Colonic mucosa (tissue), 4 donors: ENCODE results near the gene SLC9A9. TPM values are rescaled to one million over a fixed set of nuclear protein-coding genes. Genes with fewer than 3 reads are reported as not detected.

ENCODE experiments used
- DNase-seq: peaks from one replicate; pipeline ENCODE4 v3.0.0-alpha.2; 2020
- H3K27ac ChIP-seq: fragments of 200-600 bp; one replicate; pipeline ENCODE4 v1.8.0; 2021
- H3K27me3 ChIP-seq: fragments of 200-600 bp; one replicate; pipeline ENCODE4 v1.8.0; 2021
- H3K36me3 ChIP-seq: fragments of 200-600 bp; one replicate; pipeline ENCODE4 v1.8.0; 2021
- H3K4me1 ChIP-seq: fragments of 200-600 bp; one replicate; pipeline ENCODE4 v1.8.0; 2021; ENCODE audit warnings: mild to moderate bottlenecking
- H3K4me3 ChIP-seq: fragments of 200-600 bp; one replicate; pipeline ENCODE4 v1.8.0; 2021
- H3K9ac ChIP-seq, 2 donors: one replicate each; pipeline ENCODE4 v1.7.0; 2013; ENCODE audit warnings: control low read depth in 2 of 2, low read depth in 2 of 2, low read length in 2 of 2
- H3K9me3 ChIP-seq: fragments of 200-600 bp; one replicate; pipeline ENCODE4 v1.8.0; 2021
- intact Hi-C: fragments of 100-400 bp; cut with DNase I; formaldehyde crosslinking; loops from one replicate; pipeline ENCODE4 v1.14.1; 2022
- total RNA-seq, 2 donors: library from RNA; stranded (reverse); fragmentation: NEBNext Ultra II Directional in 1 of 2; extraction: Animal tissue kit (Norgen Biotek cat#: 25700) in 1 of 2; gene quantifications; one replicate each; pipeline ENCODE4 v1.2.1, GENCODE V29; 2021
- TF ChIP-seq, protein P1 (sequence below): fragments of 200-600 bp; IDR thresholded peaks from one replicate; pipeline ENCODE4 v1.8.0; 2022; ENCODE audit warnings: antibody characterized with exemption, mild to moderate bottlenecking
- donor health status: healthy.
- donor health status: DM: no; HTN: no; CAD: no.
- donor health status: DM: no; HTN: no; CAD: no.

The SLC9A9 gene
- total RNA-seq, 2 donors from 2014 or later: 2.5 to 6.5 TPM

DNA sequence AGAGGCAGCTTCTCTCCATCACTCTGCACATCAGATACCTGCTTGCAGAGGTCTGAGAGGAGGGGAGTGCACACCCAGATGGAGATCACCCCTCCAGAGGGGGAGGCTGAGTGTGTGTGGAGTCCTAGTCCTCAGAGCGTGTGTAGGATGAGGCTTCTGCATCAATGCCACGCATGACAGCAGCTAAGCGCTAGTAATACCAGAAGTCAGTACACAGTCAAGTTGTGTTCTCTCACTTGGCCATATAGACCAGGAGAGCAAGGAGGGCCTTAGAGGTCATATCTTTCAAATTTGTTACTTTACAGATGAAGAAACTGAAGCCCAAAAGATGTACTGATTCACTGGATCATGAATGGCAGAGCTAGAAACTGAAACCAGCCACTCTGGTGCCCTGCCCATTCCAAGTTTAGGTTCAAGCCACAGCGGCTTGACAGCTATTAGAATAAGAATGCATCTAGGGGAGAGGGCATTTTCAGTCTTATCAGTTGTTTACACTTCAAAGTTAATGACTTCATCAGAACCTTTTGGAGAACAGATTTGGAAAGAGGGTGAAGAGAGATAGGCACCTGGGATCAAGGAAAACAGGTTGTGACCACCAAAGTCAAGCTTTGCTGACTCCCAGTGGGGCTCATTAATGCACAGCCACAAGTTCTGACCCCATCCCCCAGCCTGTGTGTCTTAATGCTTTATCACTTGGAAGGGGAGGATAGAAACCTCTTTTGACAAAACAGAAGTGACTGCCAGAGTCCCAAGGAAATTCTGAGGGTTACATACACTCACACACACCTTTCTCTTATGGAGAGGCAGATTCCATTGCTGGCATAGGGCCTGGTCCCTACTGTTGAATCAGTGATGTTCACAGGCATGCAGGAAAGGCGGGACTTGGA is 418.4 kb downstream of the SLC9A9 start:
- TF ChIP-seq, protein P1, sequence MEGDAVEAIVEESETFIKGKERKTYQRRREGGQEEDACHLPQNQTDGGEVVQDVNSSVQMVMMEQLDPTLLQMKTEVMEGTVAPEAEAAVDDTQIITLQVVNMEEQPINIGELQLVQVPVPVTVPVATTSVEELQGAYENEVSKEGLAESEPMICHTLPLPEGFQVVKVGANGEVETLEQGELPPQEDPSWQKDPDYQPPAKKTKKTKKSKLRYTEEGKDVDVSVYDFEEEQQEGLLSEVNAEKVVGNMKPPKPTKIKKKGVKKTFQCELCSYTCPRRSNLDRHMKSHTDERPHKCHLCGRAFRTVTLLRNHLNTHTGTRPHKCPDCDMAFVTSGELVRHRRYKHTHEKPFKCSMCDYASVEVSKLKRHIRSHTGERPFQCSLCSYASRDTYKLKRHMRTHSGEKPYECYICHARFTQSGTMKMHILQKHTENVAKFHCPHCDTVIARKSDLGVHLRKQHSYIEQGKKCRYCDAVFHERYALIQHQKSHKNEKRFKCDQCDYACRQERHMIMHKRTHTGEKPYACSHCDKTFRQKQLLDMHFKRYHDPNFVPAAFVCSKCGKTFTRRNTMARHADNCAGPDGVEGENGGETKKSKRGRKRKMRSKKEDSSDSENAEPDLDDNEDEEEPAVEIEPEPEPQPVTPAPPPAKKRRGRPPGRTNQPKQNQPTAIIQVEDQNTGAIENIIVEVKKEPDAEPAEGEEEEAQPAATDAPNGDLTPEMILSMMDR: no peak
- peaks cover 3% of the 10 kb centered on the region for H3K4me1 ChIP-seq
- no peaks in the 10 kb centered on the region for H3K27me3 ChIP-seq
- H3K9ac ChIP-seq: no peak overlapping the region
- intact Hi-C loops: loop anchor here (10.0 kb wide), 1 partner anchor 215 kb away; no protein-coding TSS in a partner anchor
- H3K9me3 ChIP-seq: no peaks in the 10 kb centered on the region
- no peak for DNase-seq
- H3K27ac ChIP-seq: no peak overlapping the region
- no peaks in the 10 kb centered on the region for H3K36me3 ChIP-seq
- H3K4me3 ChIP-seq: no peak overlapping the region

DNA sequence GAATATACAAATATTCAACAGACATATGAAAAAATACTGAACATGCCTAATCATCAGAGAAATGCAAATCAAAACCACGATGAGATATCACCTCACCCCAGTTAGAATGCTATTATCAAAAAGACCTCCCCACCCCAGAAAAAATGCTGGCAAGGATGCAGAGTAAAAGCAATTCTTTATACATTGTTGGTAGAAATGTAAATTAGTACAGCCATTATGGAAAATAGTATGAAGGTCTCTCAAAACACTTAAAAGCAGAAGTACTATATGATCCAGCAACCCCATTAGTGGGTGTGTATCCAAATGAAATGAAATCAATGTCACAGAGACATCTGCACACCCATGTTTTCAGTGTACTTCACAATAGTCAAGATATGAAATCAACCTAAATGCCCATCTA is 420.0 kb downstream of the SLC9A9 start:
- Histone ChIP-seq H3K4me3 (no peak overlapping the region), H3K36me3 (no peaks in the 10 kb centered on the region), H3K27ac (no peak overlapping the region), H3K9ac (no peak overlapping the region), H3K9me3 (no peaks in the 10 kb centered on the region), H3K4me1 (peaks cover 3% of the 10 kb centered on the region), H3K27me3 (no peaks in the 10 kb centered on the region)
- intact Hi-C loops: no loop called here
- DNase-seq: no peak
- TF ChIP-seq, protein P1: no peak

DNA sequence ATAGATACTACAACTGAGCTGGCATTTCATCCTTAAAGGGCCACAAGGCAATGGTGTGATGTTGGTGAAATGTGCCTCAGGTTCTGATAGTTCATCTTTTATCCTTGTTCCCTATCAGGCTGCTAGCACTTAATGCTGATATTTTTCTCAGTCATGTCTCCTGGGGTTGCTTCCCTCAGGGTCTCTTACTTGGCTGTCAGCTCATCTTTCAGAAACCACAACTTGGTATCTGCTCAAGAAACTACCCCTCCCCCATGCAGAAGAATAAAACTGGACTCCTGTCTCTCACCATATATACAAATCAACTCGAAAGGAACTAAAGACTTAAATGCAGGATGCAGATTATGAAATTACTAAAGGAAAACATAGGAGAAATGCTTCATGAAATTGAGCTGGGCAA is 420.6 kb downstream of the SLC9A9 start:
- Histone ChIP-seq H3K27ac (no peak overlapping the region), H3K36me3 (no peaks in the 10 kb centered on the region), H3K9ac (no peak overlapping the region), H3K4me1 (peaks cover 3% of the 10 kb centered on the region), H3K4me3 (no peak overlapping the region), H3K9me3 (no peaks in the 10 kb centered on the region), H3K27me3 (no peaks in the 10 kb centered on the region)
- TF ChIP-seq, protein P1: no peak
- intact Hi-C loops: no loop called here
- DNase-seq: no peak

DNA sequence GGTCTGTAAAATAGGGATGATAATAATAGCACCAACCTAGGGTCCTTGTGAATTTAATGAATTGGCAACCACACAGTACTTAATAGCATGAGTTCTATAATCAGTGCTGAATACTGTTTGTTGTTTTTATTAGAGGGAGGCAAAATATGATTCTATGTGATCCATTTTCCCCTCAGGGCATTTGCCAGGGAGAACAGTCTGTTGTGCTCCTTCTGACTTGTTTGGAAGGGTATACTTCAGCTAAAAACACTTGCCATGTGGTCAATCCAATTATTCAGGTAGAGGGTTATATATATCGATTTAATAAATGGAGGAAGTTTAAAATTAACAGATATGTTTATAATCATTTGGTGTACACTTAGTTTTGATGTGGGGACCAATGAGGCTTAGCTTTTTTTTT is 423.4 kb downstream of the SLC9A9 start:
- no peak overlapping the region for H3K4me3 ChIP-seq
- TF ChIP-seq, protein P1: no peak
- intact Hi-C loops: no loop called here
- no peak overlapping the region for H3K27ac ChIP-seq
- H3K36me3 ChIP-seq: no peaks in the 10 kb centered on the region
- H3K4me1 ChIP-seq: no peaks in the 10 kb centered on the region
- H3K9ac ChIP-seq: no peak overlapping the region
- H3K27me3 ChIP-seq: no peaks in the 10 kb centered on the region
- DNase-seq: no peak
- no peaks in the 10 kb centered on the region for H3K9me3 ChIP-seq

DNA sequence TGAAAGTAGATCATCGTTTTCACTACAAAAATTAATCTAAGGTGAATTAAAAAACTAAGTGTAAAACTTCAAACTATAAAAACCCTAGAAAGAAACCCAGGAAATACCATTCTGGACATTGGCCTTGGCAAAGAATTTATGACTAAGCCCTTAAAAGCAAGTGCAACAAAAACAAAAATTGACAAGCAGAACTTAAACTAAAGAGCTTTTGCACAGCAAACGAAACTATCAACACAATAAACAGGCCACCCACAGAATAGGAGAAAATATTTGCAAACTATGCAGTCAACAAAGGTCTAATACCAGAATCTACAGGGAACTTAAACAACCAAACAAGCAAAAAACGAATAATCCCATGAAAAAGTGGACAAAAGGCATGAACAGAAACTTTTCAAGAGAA is 426.7 kb downstream of the SLC9A9 start:
- Histone ChIP-seq H3K36me3 (no peaks in the 10 kb centered on the region), H3K27me3 (no peaks in the 10 kb centered on the region), H3K4me1 (no peaks in the 10 kb centered on the region), H3K4me3 (no peak overlapping the region), H3K27ac (no peak overlapping the region), H3K9ac (no peak overlapping the region), H3K9me3 (no peaks in the 10 kb centered on the region)
- intact Hi-C loops: no loop called here
- no peak for DNase-seq
- TF ChIP-seq, protein P1: no peak
